HK-2 (cell line): ENCODE data around the gene DIPK1B.

Experiments
- DNase-seq: peaks from one replicate; pipeline ENCODE4 v3.0.0-alpha.2; 2018; ENCODE audit not compliant: unreplicated experiment

Gene DIPK1B

GRCh38 chr9:136769710-136770191 lies 57.4 kb downstream of the DIPK1B start:
- DNase-seq: no peak

- DNase-seq: no peak
Observed at GRCh38 chr9:136771907-136772415, 59.6 kb downstream of the DIPK1B start.

GRCh38 chr9:136773386-136774044 lies 61.1 kb downstream of the DIPK1B start:
- DNase-seq: no peak
